Measurements from ENCODE around the gene THSD4.

Gene THSD4

DNA sequence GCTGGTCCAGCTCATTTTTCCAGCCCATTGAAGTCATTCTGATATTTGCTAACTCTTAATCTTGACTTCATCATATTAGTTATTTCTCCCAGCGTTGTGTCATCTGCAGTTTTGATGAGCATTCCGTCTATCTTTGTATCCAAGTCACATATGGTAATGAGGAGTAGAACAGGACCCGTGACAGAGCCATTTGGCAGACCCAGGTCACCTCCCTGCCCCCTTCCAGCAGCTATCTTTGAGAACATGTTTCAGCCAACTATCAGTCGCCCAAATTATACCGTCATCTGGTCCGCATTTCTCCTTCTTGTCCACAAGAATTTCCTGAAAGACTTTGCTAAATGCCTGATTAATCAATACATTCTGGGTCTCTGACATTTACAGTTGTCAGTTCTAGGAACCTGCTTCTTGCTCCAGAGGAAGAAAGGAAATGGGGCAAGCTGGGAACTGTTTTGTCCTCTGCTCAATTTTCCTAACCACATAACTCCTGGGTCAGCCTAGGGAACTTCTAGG, 347.9 kb downstream of the THSD4 start:
- Mint-ChIP-seq H3K36me3 (ENCODE audit: low read depth) (no peaks in the 10 kb centered on the region), H3K27me3 (peaks cover 4% of the 10 kb centered on the region), H3K9me3 (no peaks in the 10 kb centered on the region), H3K27ac (no peak overlapping the region), H3K4me3 (no peak overlapping the region), H3K4me1 (ENCODE audit: low read depth) (no peaks in the 10 kb centered on the region)
- intact Hi-C loops (cut with micrococcal nuclease): no loop called here

DNA sequence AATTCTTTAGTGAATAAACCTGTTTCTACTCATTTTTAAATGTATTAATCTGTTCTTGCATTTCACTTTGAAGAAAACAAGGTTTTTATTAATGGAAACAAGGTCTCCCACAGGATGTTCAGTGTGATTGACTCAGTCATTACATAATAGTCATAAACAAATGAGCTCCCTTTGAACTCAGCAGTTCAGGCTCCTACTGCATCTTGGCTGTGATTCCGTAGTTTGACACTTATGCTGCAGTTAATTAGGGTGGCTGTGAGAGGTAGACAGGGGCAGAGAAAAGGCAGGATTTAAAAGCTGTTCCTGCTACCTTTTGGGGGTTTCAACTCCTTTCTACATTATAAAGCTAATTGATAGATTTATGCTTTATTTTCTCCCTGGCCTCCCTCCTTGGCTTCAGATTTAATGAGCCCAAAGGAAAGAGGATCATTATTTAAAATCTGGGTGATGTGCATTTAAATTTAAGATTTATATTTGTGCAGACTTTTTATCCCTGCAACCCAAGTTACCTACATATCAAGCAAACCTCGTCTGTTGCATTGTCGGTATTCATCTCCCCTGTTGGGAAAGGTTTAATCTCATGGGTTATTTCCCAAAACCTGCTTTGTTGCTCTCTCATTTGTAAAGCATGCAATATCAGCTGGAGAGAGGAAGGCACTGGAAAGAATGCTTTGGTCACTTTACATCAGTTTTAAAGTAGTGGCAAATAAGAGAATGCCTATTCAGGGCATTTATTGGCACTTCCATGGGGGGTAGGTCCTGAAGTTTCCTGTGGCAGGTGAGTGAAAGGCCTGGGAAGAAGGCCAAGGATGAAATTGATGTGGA, 350.1 kb downstream of the THSD4 start:
- H3K36me3 Mint-ChIP-seq (ENCODE audit: low read depth): no peaks in the 10 kb centered on the region
- H3K4me3 Mint-ChIP-seq: no peak overlapping the region
- no peak overlapping the region for H3K27ac Mint-ChIP-seq
- no peaks in the 10 kb centered on the region for H3K4me1 Mint-ChIP-seq (ENCODE audit: low read depth)
- intact Hi-C loops (cut with micrococcal nuclease): no loop called here
- H3K27me3 Mint-ChIP-seq: peaks cover 1% of the 10 kb centered on the region
- no peaks in the 10 kb centered on the region for H3K9me3 Mint-ChIP-seq

DNA sequence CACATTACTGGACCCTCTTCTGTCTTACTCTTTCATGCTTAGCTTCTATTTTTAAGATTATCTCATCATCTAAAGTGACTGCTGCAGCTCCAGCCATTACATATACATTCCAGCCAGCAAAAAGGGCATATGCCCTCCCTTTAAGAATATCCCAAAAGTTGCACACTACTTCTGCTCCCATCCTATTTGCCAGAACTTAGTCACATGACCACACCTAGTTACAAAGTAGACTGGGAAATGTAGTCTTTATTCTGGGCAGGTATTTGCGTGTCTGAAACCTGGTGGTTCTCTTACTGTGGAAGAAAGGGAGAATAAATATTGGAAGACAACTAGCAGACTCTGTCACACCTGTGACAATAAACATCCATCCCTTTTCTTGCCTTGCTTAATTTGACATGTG, 353.4 kb downstream of the THSD4 start:
- no peaks in the 10 kb centered on the region for H3K36me3 Mint-ChIP-seq (ENCODE audit: low read depth)
- H3K27me3 Mint-ChIP-seq: peaks cover 1% of the 10 kb centered on the region
- H3K4me3 Mint-ChIP-seq: no peak overlapping the region
- no peaks in the 10 kb centered on the region for H3K9me3 Mint-ChIP-seq
- no peaks in the 10 kb centered on the region for H3K4me1 Mint-ChIP-seq (ENCODE audit: low read depth)
- intact Hi-C loops (cut with micrococcal nuclease): no loop called here
- H3K27ac Mint-ChIP-seq: no peak overlapping the region

DNA sequence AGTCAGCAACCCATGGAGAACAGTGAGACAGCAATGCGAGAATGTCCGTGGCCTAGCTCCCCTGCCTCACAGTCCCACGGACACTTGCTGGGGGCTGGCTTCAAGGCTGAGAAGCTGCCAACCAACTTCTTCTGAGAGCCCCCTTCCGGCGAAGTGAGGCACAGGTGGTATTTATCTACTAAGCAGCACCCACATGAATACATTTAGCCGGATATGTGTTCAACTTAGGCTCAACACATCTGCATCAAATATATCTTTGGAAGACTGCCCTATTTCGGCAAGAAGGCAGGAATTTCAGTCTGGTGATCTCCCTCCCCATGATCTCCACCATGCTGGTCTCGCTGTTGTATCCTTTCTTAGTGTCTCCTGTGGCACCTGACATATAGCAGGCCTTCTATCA, 354.1 kb downstream of the THSD4 start:
- Mint-ChIP-seq H3K36me3 (ENCODE audit: low read depth) (no peaks in the 10 kb centered on the region), H3K4me3 (no peak overlapping the region), H3K4me1 (ENCODE audit: low read depth) (no peaks in the 10 kb centered on the region), H3K27ac (no peak overlapping the region), H3K27me3 (peaks cover 2% of the 10 kb centered on the region), H3K9me3 (no peaks in the 10 kb centered on the region)
- intact Hi-C loops (cut with micrococcal nuclease): no loop called here

DNA sequence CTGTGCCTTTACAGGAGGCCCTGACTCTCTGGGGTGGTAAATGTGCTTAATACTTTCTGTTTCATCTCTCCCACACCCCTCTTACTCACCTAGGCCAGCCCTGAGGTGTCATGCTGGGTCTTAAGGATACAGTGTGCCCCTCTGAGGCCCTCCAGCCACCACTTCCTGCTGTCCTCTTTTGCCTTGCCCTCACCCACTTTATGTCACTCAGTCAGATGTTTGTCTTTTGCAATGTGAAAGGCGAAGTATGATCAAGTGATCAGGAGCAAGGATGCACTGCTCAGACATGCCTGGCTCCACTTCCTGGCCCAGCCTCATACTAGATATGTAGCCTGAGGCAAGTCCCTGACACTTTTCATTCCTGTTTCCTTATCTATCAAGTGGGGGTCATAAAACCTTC, 356.1 kb downstream of the THSD4 start:
- intact Hi-C loops (cut with micrococcal nuclease): no loop called here
- Mint-ChIP-seq H3K4me1 (ENCODE audit: low read depth) (no peaks in the 10 kb centered on the region), H3K27ac (no peak overlapping the region), H3K27me3 (peaks cover 2% of the 10 kb centered on the region), H3K36me3 (ENCODE audit: low read depth) (no peaks in the 10 kb centered on the region), H3K4me3 (no peak overlapping the region), H3K9me3 (no peaks in the 10 kb centered on the region)

DNA sequence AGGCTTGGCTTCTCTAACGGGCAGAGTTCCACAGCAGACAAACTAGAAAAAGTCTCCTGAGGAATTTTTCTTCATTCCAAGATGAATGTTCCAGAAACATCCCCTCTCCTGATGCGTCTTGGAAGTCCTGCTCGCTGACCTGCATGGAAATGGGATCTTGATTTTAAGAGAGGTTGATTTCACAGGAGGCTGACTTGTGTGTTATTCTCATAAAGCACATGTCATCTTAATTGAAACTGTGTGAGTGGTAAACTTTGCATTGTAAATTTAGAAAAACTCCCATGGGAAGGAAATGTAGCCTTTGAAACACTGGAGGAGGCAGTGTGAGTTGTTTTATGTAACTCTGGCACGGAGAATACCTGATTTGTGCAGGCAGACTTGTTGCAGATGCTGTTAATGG, 357.3 kb downstream of the THSD4 start:
- Mint-ChIP-seq H3K9me3 (no peaks in the 10 kb centered on the region), H3K27me3 (peaks cover 2% of the 10 kb centered on the region), H3K36me3 (ENCODE audit: low read depth) (no peaks in the 10 kb centered on the region), H3K4me1 (ENCODE audit: low read depth) (no peaks in the 10 kb centered on the region), H3K4me3 (no peak overlapping the region), H3K27ac (no peak overlapping the region)
- intact Hi-C loops (cut with micrococcal nuclease): no loop called here

DNA sequence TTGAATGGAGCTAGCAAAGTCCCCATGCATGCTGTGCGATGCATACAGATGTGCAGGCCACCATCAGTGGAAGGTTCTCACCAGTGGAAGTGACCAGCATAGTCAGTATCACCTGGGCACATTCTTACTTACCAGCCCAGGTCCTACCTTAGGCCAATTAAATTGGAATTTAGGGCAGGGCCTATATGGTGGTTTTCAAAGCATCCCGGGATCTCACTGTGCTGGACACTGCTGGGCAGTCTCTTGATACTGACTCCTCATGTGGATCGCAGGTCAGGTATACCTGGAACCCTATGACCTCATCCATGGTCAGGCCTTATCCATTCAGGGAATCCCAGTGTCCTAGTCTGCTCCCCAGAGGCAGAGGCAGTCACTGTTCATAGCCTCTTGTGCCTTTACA, 358.5 kb downstream of the THSD4 start:
- no peaks in the 10 kb centered on the region for H3K4me1 Mint-ChIP-seq (ENCODE audit: low read depth)
- no peaks in the 10 kb centered on the region for H3K36me3 Mint-ChIP-seq (ENCODE audit: low read depth)
- H3K27me3 Mint-ChIP-seq: peaks cover 2% of the 10 kb centered on the region
- intact Hi-C loops (cut with micrococcal nuclease): no loop called here
- H3K9me3 Mint-ChIP-seq: no peaks in the 10 kb centered on the region
- no peak overlapping the region for H3K4me3 Mint-ChIP-seq
- H3K27ac Mint-ChIP-seq: no peak overlapping the region

DNA sequence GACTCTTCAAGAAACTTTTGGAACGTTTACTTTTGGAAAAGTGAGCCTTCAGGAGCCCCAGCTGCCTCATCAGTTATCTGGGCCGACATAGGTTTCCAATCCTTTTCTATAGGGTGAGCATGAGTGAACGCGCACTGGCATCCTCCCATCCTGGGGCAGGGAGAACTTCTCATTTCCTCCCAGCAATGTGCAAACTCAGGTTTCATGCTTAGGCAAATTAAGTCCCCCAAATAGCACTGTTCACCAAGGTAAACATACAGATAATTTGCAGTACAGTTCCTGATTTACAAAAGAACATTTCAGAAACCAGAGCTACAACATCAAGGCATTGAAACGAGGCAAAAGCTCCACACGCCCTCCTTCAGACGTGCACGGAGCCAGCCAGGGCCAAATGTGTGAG, 361.6 kb downstream of the THSD4 start:
- no peak overlapping the region for H3K4me3 Mint-ChIP-seq
- H3K27ac Mint-ChIP-seq: no peak overlapping the region
- no peaks in the 10 kb centered on the region for H3K4me1 Mint-ChIP-seq (ENCODE audit: low read depth)
- peaks cover 2% of the 10 kb centered on the region for H3K27me3 Mint-ChIP-seq
- intact Hi-C loops (cut with micrococcal nuclease): no loop called here
- no peaks in the 10 kb centered on the region for H3K36me3 Mint-ChIP-seq (ENCODE audit: low read depth)
- H3K9me3 Mint-ChIP-seq: no peaks in the 10 kb centered on the region

DNA sequence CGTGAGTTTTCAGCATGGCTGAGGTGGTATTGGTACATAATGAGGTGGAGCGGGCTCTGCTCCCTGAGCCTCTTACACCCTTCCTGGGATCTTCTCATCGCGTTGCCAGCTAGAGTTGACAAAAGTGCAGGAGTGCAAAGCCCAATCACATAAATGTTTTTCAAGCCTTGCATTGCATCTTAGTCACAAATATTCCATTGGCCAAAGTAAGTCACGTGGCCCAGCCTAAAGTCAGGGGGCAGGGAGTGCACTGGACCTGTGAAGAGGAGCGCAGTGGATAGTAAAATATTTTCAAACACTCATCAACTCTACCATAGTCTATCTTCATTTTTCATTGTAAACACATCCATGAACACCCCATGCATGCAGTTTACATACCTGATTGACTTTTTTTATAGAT, 365.3 kb downstream of the THSD4 start:
- H3K9me3 Mint-ChIP-seq: no peaks in the 10 kb centered on the region
- H3K4me3 Mint-ChIP-seq: no peak overlapping the region
- no peaks in the 10 kb centered on the region for H3K4me1 Mint-ChIP-seq (ENCODE audit: low read depth)
- H3K36me3 Mint-ChIP-seq (ENCODE audit: low read depth): no peaks in the 10 kb centered on the region
- intact Hi-C loops (cut with micrococcal nuclease): no loop called here
- H3K27me3 Mint-ChIP-seq: no peaks in the 10 kb centered on the region
- no peak overlapping the region for H3K27ac Mint-ChIP-seq

DNA sequence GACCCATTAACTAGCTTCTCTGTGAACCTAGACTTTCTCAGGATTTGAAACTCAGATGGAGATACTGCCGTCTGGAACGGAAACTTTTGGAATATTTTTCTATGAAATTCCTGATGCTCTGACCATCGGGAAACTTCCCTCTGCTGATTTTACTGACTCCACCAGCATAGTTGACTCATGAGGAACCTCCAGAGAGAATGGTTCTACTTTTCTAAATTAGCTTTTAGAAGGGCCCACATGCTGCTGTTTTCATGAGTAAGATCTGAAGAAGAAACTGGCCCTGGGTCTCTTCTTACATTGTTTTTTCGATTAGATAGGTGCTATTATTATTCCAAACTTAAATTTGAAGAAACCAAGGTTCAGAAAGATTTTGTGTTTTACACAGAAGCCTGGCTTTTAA, 368.8 kb downstream of the THSD4 start:
- H3K9me3 Mint-ChIP-seq: no peaks in the 10 kb centered on the region
- H3K36me3 Mint-ChIP-seq (ENCODE audit: low read depth): no peaks in the 10 kb centered on the region
- no peak overlapping the region for H3K27ac Mint-ChIP-seq
- no peak overlapping the region for H3K4me3 Mint-ChIP-seq
- intact Hi-C loops (cut with micrococcal nuclease): no loop called here
- no peaks in the 10 kb centered on the region for H3K4me1 Mint-ChIP-seq (ENCODE audit: low read depth)
- no peaks in the 10 kb centered on the region for H3K27me3 Mint-ChIP-seq

DNA sequence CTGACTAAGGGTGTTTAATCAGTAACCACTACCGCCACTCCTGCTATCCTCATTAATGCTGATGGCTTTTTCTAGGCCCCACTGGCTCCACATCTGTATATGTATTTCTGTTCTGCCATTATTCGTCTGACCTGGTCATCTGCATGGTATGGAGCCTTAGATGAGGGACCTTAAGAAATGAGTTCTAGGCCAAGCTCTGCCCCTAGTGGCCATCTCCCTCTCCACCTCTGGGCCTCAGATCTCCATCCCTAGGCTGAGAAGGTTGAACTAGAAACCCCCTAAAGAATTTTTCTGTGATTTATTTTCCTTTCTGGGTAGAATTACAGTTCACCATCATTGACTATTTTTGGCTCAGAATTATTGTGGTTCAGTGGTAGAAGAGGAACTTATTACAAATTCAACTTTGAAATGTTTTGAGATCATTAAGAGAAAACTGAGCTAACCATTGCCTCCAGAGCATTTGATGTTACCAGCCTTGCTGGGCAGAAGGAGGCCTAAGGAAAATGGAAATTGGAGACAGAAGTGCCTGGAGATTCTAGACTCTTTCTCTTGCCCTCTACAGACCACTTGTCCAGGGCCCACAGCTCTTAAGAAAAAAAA, 369.9 kb downstream of the THSD4 start:
- no peaks in the 10 kb centered on the region for H3K4me1 Mint-ChIP-seq (ENCODE audit: low read depth)
- intact Hi-C loops (cut with micrococcal nuclease): no loop called here
- H3K4me3 Mint-ChIP-seq: no peak overlapping the region
- H3K27ac Mint-ChIP-seq: no peak overlapping the region
- H3K9me3 Mint-ChIP-seq: no peaks in the 10 kb centered on the region
- no peaks in the 10 kb centered on the region for H3K27me3 Mint-ChIP-seq
- no peaks in the 10 kb centered on the region for H3K36me3 Mint-ChIP-seq (ENCODE audit: low read depth)

DNA sequence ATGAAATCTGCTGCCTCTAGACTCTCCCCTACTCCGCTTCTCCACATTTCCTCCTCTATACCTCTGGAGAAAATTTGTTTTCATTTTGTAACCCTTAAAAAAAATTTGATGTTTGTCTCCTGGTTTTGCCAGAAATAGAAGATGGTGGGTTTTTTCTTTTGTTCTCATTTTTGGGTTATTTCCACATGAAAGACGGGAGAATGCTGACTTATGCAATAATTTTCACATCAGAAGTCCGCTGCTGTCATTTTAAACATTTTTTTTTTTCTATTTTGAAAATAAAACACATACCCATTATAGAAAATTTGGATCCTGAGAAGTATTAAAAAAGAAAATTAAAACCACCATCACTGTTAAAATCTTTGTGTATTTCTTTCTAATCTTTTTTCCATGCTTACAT, 374.3 kb downstream of the THSD4 start:
- H3K27me3 Mint-ChIP-seq: no peaks in the 10 kb centered on the region
- H3K9me3 Mint-ChIP-seq: no peaks in the 10 kb centered on the region
- intact Hi-C loops (cut with micrococcal nuclease): no loop called here
- H3K36me3 Mint-ChIP-seq (ENCODE audit: low read depth): no peaks in the 10 kb centered on the region
- no peak overlapping the region for H3K27ac Mint-ChIP-seq
- no peak overlapping the region for H3K4me3 Mint-ChIP-seq
- H3K4me1 Mint-ChIP-seq (ENCODE audit: low read depth): no peaks in the 10 kb centered on the region

DNA sequence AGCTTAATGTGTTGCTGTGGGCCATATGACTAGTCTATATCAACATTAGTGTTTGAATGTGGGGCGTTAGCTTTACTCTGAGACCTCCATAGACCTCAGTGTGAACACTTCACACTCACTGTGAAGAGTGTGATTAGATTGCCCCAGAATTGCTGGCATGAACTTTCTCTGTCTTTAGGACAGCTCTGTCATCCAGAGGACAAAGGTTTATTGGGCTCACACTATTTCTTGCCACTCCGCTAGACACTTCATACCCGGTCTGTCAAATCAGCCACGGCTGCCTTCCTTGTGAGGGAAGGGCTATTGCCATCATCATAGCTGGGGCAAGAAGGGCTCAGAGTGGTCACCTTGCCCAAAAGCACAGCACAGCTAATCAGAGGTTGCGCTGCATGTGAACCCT, 378.3 kb downstream of the THSD4 start:
- intact Hi-C loops (cut with micrococcal nuclease): no loop called here
- Mint-ChIP-seq H3K9me3 (no peaks in the 10 kb centered on the region), H3K4me3 (no peak overlapping the region), H3K4me1 (ENCODE audit: low read depth) (no peaks in the 10 kb centered on the region), H3K27me3 (peaks cover 5% of the 10 kb centered on the region), H3K36me3 (ENCODE audit: low read depth) (no peaks in the 10 kb centered on the region), H3K27ac (no peak overlapping the region)

DNA sequence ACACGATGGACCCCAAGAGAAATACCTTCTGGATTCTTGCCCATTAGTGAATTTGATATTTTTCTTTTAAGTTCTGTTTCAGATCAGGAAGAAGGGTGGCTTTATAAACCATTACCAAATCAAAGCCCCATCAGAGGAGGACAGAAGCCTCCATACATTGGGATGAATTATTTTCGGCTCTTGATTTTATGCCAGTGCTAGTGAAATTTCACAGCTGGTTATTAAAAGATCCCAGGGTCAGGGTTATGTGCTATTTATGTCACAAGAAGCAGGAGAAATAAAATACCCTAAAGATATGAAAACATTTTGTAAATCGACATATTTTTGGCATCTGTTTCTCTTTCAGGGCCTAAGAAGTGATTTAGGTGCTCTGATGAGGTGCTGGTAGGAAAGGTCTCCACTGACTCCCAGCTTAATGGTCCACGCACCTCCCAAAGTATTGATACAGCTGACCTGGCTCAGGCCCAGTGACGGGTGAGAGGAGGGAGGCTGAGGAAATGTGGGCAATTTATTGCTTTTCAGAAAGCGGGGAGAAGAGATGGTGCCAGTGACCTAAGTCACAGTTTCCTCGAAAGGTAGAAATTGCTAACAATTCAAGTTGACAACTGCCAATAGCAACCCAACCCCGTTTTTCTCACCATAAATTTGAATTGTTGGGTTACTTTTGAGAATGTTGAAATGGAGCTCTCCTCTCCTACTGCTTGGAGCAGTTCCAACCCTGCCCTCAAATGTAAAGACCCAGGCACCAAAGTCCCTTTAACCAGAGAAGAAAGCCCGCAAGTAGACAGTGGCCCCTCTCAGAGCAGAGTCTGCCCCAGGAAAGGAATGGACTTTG, 379.5 kb downstream of the THSD4 start:
- H3K27ac Mint-ChIP-seq: no peak overlapping the region

More for the DNA sequence above, 379.5 kb downstream of the THSD4 start:
- intact Hi-C loops (cut with micrococcal nuclease): no loop called here
- Mint-ChIP-seq H3K27me3 (peaks cover 9% of the 10 kb centered on the region), H3K4me3 (no peak overlapping the region), H3K36me3 (ENCODE audit: low read depth) (no peaks in the 10 kb centered on the region), H3K9me3 (peaks cover under 1% of the 10 kb centered on the region), H3K4me1 (ENCODE audit: low read depth) (no peaks in the 10 kb centered on the region)
